ENCODE data around the gene TPRX1.
"Not testable (repeated sequence)": the region's sequence is repeated elsewhere in the genome, so short reads cannot be mapped to it uniquely, and the experiment has no call there.

Gene TPRX1

DNA sequence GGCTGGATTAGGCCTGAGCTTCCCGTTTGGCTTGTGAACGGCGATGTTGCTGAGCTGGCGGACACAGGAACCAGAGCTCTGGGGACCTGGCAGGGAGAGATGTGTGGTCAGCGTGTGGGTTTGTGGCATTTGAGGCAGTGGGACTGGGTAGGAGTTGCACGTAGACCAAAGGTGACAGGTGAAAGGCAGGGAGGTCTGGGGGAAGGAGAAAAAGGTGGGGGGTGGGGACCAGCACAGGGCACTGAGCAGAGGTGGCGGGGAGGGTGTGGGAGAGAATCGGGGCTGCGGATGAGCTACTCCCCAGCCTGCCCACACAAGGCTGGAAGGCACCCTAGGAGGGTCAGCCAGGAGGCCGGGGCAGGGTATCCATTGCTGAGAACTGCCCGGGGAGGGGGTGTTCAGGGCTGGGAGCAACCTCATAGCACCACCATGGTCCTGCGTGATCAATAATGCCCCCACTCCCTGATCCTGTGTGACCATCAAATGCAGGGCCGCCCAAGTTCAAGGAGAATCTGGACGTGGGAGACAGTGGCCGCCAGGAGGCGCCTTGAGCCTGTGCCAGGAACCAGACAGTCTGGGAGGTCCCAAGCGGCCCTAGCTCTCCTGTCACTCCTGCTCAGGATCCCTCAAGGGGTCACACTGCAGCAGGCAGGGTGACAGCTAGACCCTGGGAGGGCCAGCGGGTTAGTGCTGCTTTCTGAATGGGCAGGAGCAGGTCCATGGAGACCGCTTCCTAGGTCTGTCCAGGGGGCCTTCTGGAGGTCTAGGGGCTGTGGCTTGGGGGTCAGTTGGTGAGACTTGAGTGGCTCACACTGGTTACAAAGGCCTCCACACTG lies 38.6 kb downstream of the TPRX1 start:
- DNase-seq = peak; percentile 39

DNA sequence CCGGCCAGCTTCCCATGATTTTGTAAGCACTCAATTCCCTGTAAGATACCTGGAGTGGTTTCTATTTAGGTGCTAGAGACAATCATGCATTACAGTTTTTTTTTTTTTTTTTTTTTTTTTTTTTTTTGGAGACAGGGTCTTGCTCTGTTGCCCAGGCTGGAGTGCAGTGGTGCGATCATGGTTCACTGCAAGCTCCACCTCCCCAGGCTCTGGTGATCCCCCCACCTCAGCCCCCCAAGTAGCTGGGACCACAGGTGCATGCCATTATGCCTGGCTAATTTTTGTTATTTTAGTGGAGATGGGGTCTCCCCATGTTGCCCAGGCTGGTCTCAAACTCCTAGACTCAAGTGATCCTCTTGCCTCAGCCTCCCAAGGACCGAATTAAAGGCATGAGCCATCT lies 39.6 kb downstream of the TPRX1 start:
- DNase-seq = not testable (repeated sequence)

DNA sequence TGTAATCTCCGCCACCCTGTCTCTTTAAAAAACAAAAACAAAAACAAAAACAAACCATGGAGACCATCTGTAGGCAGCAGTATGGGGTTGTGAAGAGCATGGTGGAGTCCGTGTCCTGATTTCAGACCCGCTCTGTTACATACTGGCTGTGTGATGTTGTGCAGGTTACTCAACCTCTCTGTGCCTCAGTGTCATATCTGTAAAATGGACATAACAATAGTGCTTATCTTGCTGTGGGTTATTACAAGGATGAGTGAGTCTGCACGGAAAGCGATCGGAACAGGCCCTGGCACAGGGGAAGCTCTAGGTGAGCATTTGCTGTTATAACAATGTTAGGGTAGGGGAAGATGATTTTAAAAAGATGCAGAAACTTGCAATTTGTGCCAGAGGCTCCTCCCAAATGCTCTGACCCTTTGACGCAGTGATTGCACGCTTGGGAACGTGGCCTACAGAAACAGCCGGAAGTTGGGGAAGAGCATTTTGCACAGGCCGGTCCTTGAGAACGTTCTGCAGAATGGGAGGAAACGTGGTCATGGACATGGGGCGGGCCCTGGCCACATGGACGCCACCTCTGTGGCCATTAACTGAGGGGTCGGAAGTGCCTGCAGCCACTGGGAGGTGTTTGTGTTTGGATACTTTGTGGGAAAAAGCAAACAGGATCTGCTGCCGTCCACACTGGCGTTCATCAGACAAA lies 41.6 kb downstream of the TPRX1 start:
- DNase-seq = no peak

DNA sequence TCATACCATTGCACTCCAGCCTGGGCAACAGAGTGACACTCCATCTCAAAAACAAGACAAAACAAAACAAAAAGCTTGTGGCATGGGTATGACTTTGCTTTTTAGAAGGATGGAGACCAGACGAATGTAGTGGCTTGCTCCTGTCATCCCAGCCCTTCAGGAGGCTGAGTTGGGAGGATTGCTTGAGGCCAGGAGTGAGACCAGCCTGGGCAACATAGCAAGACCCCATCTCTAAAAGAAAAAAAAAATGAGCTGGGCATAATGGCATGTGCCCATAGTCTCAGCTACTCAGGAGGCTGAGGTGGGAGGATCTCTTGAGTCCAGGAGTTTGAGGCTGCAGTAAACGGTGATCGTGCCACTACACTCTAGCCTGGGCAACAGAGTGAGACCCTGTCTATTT lies 42.2 kb downstream of the TPRX1 start:
- no peak for DNase-seq

DNA sequence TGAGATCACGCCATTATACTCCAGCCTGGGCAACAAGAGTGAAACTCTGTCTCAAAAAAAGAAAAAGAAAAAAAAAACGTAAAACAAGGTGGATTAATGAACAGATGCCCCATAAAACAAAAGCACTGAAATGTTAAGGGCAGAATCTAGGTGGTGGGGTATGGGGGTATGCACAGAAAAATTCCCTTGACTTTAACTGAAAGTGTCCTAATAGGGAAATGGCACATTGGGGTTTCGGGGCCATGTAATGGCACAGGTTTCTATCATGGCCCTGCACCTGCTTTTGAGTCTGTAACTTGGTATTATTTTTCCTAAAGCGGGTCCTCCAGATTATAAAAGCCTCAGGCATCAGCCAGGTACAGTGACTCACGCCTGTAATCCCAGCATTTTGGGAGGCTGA lies 42.8 kb downstream of the TPRX1 start:
- no peak for DNase-seq

DNA sequence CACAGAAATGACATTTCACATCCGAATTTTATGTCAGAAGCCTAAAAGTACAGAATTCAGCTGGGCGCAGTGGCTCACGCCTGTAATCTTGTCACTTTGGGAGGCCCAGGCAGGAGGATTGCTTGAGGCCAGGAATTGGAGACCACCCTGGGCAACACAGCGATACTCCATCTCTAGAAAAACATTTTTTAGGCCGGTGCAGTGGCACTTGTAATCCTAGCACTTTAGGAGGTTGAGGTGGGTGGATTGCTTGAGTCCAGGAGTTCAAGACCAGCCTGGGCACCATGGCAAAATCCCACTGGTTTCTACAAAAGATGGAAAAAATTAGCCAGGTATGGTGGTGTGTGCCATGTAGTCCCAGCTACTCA lies 43.7 kb downstream of the TPRX1 start:
- DNase-seq = no peak

DNA sequence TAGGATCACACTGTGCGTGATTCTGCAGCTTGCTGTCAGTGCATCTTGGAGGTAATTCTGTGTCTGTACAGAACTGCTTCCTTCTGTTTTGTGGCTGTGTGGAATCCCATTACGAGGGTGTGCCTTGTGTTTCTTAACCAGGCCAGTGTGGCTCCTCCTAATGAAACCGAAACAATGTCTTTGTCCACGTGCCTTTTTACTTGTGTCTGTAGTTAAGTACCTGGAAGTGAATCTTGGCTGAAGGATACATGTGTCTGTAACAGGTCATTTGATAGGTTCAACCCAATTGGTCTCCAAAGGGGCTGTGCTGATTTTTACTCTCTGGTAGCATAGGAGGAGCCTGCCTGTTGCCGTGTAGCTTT lies 45.9 kb downstream of the TPRX1 start:
- no peak for DNase-seq

DNA sequence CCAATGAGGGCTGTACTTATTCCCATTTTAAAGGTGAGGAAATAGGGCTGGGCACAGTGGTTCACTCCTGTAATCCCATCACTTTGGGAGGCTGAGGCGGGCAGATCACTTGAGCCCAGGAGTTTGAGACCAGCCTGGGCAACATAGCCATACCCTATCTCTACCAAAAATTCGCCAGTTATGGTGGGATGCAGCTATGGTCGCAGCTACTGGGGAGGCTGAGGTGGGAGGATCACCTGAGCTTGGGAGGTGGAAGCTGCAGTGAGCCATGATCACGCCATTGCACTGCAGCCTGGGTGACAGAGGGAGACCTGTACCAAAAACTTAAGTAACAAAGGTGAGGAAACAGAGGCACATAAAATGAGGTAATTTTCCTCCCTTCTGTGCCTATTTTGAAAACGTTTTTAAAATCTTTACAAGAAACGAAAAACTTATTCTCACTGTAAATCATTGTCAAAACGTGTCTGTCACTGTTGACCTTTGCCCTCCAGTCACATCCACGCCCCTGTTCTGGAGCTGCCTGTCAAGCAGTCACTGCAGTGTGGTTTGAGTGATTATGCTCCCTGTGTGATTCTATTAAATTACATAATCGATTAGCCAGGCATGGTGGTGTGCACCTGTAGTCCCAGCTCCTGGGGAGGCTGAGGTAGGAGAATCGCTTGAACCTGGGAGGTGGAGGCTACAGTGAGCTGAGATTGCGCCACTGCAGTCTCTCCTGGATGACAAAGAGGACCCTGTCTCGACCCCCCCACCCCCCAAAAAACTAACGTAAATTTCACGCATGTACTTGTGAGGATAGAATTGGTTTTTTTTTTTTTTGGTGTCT lies 46.5 kb downstream of the TPRX1 start:
- no peak for DNase-seq

DNA sequence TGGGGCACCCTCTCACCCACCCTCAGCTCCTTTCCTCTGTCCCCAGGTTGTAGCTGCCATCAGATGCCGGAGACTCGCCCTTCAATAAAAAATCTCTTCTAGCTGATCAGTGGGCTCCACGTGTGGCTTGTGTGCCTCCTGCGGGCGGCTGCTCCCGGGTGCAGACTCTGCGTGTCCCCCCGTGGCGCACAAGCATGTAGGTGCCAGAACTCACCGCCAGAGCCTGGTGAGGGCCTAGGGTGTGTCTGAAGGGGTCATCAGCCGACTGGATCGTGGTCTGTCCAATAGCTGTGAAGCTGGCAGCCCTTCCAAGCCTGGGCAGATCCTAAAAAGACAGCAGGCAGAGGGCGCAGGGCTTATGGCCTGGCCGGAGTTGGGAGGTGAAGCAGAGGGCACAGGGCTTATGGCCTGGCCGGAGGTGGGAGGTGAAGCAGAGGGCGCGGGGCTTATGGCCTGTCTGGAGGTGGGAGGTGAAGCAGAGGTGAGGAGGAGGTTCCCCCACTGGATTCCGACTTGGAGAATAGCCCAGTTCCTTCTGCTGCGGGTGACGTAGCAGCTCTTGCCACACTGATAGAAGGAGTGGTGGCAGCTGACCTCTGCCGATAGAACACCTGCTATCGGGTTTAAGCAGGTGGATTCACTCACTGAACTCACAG lies 47.3 kb downstream of the TPRX1 start:
- DNase-seq = no peak

DNA sequence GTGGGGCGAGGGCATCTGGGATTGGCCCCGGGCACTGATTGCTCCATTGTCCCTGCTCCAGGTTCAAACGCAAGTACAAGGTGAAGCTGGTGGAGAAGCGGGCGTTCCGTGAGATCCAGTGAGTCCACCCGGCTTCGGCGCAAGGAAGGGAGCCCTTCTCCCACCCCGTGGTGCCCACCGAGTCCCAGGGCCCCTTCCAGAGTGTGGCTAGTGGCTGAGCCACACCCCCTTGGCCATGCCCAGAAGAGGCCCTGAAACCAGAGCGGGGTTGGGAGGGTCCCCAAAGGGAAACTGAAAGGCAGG lies 47.8 kb downstream of the TPRX1 start:
- DNase-seq = no peak

DNA sequence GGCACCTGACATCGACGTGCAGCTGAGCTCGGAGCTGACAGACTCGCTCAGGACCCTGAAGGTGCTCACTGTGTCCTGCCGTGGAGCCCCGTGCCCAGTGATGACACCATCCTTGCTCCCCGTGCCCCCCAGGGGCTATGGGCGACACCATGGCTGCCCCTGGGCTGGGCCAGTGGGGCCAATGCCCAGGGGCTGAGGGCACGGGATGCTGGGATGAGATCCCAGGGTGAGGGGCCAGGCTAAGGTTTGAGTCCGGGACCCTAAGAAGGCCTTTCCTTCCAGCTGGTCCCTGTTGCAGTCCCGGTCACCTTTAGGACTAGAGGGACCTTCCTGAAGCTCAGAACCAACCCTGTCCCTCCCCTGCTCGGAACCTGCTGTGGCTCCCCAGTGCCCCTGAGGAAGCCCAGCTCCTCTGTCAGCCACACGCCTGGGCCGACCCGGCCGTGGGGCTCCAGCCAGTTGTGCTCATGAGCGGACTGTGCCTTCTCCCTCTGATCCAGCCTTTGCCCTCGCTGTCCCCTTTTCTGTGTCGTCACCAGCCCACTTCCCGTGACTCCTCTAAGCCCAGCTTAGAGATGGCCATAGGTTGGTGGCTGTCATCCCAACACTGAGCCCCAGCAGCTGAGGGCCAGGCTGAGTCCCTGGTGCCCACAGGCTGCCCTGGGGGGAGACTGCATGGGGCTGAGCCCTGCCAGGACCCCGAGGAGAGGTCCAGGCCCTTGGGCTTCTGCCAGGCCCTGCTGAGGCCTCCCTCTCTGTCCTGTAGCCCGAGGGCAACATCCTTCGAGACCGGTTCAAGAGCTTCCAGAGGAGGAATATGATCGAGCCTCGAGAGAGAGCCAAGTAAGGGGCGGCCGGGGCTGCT lies 48.4 kb downstream of the TPRX1 start:
- DNase-seq = no peak

DNA sequence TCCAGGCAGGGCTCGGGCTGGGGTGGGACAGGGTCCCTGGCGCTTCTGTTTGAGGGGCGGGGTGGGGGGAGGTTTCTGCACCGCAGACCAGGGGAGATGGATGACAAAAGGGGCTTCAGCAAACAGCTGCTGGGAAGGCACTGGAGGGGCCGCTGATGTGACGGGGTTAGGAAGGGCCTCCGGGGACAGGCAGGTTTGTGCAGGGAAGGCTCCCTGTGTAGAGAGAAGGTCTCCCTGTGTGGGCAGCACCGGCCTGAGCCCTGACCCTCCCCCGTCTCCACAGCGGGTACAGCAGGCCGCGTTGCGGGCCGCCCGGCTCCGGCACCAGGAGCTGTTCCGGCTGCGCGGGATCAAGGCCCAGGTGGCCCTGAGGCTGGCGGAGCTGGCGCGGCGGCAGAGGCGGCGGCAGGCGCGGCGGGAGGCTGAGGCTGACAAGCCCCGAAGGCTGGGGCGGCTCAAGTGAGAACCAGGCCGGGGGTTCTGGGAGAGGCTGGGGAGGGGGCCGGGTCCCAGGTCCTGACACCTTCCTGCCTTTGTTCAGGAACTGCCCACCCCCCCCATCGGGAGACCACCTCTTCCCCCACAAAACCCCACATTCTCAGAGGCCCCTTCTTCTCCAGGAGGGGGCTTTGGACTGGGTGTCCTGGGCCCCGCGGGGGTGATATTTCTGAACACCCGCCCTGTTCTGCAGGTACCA lies 49.1 kb downstream of the TPRX1 start:
- DNase-seq = no peak

DNA sequence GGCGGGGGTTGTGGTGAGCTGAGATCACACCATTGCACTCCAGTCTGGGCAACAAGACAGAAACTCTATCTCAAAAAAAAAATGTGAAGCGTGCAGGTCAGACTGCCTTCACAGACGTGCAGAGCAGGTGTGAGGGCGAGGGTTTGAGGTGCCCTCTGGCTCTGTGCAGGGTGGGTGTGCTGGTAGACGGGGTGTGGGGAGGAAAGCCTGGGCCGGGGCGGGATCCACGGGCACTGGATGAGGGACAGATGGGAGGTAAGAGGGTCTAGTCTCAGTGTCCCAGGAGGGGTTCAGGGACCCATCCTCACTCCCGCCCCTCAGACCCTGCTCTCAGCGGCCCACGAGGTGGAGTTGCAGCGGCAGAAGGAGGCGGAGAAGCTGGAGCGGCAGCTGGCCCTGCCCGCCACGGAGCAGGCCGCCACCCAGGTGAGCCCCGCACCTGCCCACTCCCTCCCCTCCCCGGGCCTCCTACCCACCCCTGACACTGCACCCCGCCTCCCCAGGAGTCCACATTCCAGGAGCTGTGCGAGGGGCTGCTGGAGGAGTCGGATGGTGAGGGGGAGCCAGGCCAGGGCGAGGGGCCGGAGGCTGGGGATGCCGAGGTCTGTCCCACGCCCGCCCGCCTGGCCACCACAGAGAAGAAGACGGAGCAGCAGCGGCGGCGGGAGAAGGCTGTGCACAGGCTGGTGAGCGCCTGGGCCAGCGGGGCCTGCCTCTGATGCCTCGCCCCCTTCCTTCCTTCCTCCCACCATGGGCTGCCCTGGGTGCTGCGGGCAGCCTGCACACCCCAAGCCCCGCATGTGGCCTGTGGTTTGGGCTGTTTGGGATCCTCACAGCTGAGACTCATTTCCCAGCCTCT lies 49.9 kb downstream of the TPRX1 start:
- DNase-seq = no peak

DNA sequence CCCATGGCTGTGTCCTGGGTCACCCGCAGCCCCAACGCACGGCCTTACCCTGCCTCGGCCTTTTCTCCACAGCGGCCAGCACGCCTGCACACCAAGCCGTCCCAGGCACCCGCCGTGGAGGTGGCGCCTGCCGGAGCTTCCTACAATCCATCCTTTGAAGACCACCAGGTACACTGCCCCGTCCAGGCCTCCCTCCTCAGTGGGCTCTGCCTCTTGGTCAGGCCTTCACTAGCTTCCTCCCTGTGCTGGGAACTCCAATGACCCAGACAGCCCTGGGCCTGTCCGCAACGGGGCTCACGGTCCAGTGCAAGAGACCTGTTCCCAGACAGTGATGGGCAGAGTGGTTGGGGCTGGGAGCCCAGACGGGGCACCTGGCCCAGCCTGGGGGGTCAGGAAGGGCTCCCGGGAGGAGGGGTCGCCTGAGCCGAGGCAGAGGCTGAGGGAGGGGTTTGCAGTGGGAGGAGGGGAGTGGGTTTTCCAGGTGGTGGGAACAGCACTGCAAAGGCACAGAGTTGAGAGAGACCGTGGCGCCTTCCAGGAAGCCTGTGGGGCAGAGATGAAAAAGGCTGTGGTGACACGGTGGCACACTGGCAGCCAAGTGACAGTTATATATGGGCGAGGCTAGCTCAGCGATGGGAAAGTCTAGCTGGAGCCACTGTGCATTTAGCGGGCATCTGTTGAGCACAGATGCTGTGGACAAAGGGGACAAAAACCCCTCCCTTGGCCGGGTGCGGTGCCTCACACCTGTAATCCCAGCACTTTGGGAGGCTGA lies 51.7 kb downstream of the TPRX1 start:
- no peak for DNase-seq

Data from NCI-H1092 (cell line).